ENCODE data around the gene CDH15. TPM values are rescaled to one million over a fixed set of nuclear protein-coding genes. Genes with fewer than 3 reads are reported as not detected.

Gene CDH15
- total RNA-seq, 1 experiment from 2014 or later: not detected

DNA sequence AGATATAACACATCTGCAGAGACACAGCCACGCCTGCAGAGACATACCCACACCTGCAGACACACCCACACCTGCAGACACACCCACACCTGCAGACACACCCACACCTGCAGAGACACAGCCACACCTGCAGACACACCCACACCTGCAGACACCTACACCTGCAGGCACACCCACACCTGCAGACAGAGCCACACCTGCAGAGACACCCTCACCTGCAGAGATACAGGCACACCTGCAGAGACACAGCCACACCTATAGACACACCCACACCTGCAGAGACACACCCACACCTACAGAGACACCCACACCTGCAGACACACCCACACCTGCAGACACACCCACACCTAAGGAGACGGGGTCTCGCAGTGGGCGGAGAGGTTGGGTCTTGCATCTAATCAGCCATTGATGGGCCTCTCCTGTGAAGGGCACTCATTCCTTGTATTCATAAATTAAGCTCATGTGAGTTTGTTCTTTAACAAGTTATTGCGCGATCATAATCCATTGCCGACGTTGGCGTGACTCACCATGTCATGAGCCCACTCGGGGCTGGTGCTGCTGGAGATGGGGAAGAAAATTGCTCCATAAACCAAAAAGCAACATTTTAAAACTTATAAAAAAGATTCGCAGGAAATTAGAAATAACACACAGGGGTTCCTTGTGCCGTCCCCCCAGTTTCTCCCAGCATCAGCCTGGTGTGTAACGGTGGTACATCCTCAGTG, 28.9 kb upstream of the CDH15 start:
- H3K4me3 ChIP-seq (ENCODE audit: low read depth, low read length): no peak overlapping the region
- BruUV-seq (replicated peaks): no TSS peak
- peaks cover 2% of the 10 kb centered on the region for H3K9me3 ChIP-seq
- Mint-ChIP-seq H3K27me3 (ENCODE audit: insufficient read depth, unreplicated experiment) (no peaks in the 10 kb centered on the region), H3K4me3 (ENCODE audit: unreplicated experiment) (no peak overlapping the region), H3K36me3 (ENCODE audit: insufficient read depth, unreplicated experiment) (peaks cover 36% of the 10 kb centered on the region), H3K4me1 (ENCODE audit: low read depth, unreplicated experiment) (no peaks in the 10 kb centered on the region), H3K27ac (ENCODE audit: unreplicated experiment) (no peak overlapping the region), H3K9me3 (ENCODE audit: unreplicated experiment) (peaks cover 5% of the 10 kb centered on the region)
- ChIA-PET POLR2A (no interaction called here), CTCF (no interaction called here)
- no peaks in the 10 kb centered on the region for H3K4me1 ChIP-seq
- no peaks in the 10 kb centered on the region for H3K27me3 ChIP-seq (replicated peaks; ENCODE audit: control insufficient read depth, insufficient read depth, low read length)
- intact Hi-C loops (cut with micrococcal nuclease; ENCODE audit: unreplicated experiment): no loop called here
- peaks cover 4% of the 10 kb centered on the region for H3K36me3 ChIP-seq (ENCODE audit: control insufficient read depth, insufficient read depth, low read length)
- TF ChIP-seq, protein P1, sequence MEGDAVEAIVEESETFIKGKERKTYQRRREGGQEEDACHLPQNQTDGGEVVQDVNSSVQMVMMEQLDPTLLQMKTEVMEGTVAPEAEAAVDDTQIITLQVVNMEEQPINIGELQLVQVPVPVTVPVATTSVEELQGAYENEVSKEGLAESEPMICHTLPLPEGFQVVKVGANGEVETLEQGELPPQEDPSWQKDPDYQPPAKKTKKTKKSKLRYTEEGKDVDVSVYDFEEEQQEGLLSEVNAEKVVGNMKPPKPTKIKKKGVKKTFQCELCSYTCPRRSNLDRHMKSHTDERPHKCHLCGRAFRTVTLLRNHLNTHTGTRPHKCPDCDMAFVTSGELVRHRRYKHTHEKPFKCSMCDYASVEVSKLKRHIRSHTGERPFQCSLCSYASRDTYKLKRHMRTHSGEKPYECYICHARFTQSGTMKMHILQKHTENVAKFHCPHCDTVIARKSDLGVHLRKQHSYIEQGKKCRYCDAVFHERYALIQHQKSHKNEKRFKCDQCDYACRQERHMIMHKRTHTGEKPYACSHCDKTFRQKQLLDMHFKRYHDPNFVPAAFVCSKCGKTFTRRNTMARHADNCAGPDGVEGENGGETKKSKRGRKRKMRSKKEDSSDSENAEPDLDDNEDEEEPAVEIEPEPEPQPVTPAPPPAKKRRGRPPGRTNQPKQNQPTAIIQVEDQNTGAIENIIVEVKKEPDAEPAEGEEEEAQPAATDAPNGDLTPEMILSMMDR (IDR thresholded peaks at IDR 0.05; ENCODE audit: insufficient read depth in 1 of 2, low read depth in 1 of 2, low read length in 1 of 2, severe bottlenecking in 1 of 2, unreplicated experiment in 1 of 2): no peak
- no peak for DNase-seq

DNA sequence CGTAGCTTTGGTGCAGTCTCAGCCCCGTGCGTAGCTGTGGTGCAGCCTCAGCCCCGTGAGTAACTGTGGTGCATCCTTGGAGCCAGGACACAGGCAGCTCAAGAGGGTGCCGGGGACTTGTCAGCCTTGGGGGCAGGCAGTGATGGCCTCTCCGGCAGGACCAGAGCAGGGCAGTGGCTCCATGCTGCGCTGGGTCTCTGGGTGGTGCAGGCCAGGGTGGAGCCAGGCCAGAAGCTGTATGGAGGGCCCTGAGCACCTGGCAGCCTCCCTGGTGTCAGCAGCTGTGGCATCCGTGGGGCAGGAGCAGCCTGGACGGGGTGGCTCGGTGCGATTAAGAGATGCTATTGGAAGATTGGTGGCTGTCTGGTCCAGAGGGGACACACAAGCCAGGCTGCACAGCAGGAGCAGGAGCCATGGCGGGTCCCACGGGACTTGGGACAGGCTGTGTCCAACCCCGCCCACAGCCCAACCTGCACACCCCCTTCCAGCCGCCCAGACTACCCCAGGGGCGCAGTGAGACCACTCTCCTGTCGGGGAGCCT, 28.3 kb upstream of the CDH15 start:
- no peak overlapping the region for H3K27ac Mint-ChIP-seq (ENCODE audit: unreplicated experiment)
- Histone ChIP-seq H3K4me3 (ENCODE audit: low read depth, low read length) (no peak overlapping the region), H3K9me3 (peaks cover 4% of the 10 kb centered on the region), H3K27me3 (replicated peaks; ENCODE audit: control insufficient read depth, insufficient read depth, low read length) (no peaks in the 10 kb centered on the region), H3K4me1 (no peaks in the 10 kb centered on the region), H3K36me3 (ENCODE audit: control insufficient read depth, insufficient read depth, low read length) (peaks cover 4% of the 10 kb centered on the region)
- no peaks in the 10 kb centered on the region for H3K27me3 Mint-ChIP-seq (ENCODE audit: insufficient read depth, unreplicated experiment)
- TF ChIP-seq, protein P1 (IDR thresholded peaks at IDR 0.05; ENCODE audit: insufficient read depth in 1 of 2, low read depth in 1 of 2, low read length in 1 of 2, severe bottlenecking in 1 of 2, unreplicated experiment in 1 of 2): no peak
- peaks cover 40% of the 10 kb centered on the region for H3K36me3 Mint-ChIP-seq (ENCODE audit: insufficient read depth, unreplicated experiment)
- intact Hi-C loops (cut with micrococcal nuclease; ENCODE audit: unreplicated experiment): no loop called here
- ChIA-PET CTCF (no interaction called here), POLR2A (no interaction called here)
- no peak overlapping the region for H3K4me3 Mint-ChIP-seq (ENCODE audit: unreplicated experiment)
- H3K4me1 Mint-ChIP-seq (ENCODE audit: low read depth, unreplicated experiment): no peaks in the 10 kb centered on the region
- peaks cover 10% of the 10 kb centered on the region for H3K9me3 Mint-ChIP-seq (ENCODE audit: unreplicated experiment)
- no peak for DNase-seq
- no TSS peak for BruUV-seq (replicated peaks)

DNA sequence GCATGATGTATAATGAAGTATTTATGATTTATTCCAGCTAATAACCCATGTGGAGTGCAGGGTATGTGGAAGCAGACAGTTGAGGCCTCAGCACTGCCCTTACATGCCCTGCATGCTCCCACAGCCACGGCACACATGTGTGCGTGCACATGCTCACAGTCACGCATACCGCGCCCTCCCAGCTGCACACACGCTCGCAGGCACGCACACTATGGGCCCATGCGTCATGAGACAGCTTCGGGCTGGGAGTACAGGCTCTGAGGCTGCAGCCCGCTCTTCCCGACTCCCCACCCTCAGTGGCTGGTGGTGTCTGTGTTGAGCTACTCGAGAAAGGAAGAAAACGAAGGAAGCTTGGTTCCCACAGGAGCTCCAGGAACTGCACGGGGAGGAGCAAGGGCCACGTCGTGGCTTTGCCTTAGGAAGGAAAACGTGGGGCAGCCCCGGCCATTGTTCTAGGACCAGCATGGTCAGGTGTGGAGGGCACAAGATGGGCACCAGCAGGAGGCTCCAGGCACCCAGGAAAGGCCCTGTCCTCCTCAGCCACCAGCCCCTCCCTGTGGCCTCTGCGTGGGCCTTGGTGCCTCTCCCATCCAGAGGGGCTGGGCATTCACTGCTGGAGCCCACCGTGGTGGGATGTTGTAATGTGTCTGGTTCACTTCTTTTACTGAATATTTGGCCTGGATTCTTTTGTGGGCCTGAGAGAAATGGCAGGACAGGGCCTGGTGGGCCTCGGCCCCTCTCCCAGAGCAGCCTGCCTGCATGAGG, 27.5 kb upstream of the CDH15 start:
- H3K9me3 Mint-ChIP-seq (ENCODE audit: unreplicated experiment): peaks cover 17% of the 10 kb centered on the region
- H3K4me1 Mint-ChIP-seq (ENCODE audit: low read depth, unreplicated experiment): no peaks in the 10 kb centered on the region
- Histone ChIP-seq H3K36me3 (ENCODE audit: control insufficient read depth, insufficient read depth, low read length) (peaks cover 4% of the 10 kb centered on the region), H3K4me1 (no peaks in the 10 kb centered on the region), H3K27me3 (replicated peaks; ENCODE audit: control insufficient read depth, insufficient read depth, low read length) (no peaks in the 10 kb centered on the region), H3K4me3 (ENCODE audit: low read depth, low read length) (no peak overlapping the region), H3K9me3 (peaks cover 13% of the 10 kb centered on the region)
- intact Hi-C loops (cut with micrococcal nuclease; ENCODE audit: unreplicated experiment): no loop called here
- DNase-seq: no peak
- CTCF ChIA-PET: no interaction called here
- H3K4me3 Mint-ChIP-seq (ENCODE audit: unreplicated experiment): no peak overlapping the region
- BruUV-seq (replicated peaks): no TSS peak
- H3K27me3 Mint-ChIP-seq (ENCODE audit: insufficient read depth, unreplicated experiment): no peaks in the 10 kb centered on the region
- H3K27ac Mint-ChIP-seq (ENCODE audit: unreplicated experiment): no peak overlapping the region
- H3K36me3 Mint-ChIP-seq (ENCODE audit: insufficient read depth, unreplicated experiment): peaks cover 45% of the 10 kb centered on the region
- TF ChIP-seq, protein P1 (IDR thresholded peaks at IDR 0.05; ENCODE audit: insufficient read depth in 1 of 2, low read depth in 1 of 2, low read length in 1 of 2, severe bottlenecking in 1 of 2, unreplicated experiment in 1 of 2): no peak
- POLR2A ChIA-PET: no interaction called here
